GM23338 (cell line): Measurements from ENCODE around the gene APCDD1L. TPM values are rescaled to one million over a fixed set of nuclear protein-coding genes. Genes with fewer than 3 reads are reported as not detected.

ENCODE experiments used
- ATAC-seq: fragments of 200-7000 bp; cut with Tn5 transposase; 3 replicates; pipeline ENCODE4 v1.9.1; 2020
- DNase-seq: peaks from one replicate; pipeline ENCODE4 v3.0.0-alpha.2; 2015; ENCODE audit warnings: low spot score
- H2AFZ ChIP-seq: fragments of 200-600 bp; sonication (generic); 2 replicates; pipeline ENCODE4 v1.8.0; 2016; ENCODE audit warnings: antibody characterized with exemption, mild to moderate bottlenecking, moderate library complexity
- H3F3A ChIP-seq: fragments of 200-600 bp; sonication (generic); replicated peaks from 2 replicates; pipeline ENCODE4 v1.8.0; 2017; ENCODE audit warnings: antibody characterized with exemption, mixed run types, low read depth
- H3K27ac ChIP-seq: fragments of 200-600 bp; sonication (generic); 2 replicates; pipeline ENCODE4 v1.6.1; 2016; ENCODE audit warnings: low read depth
- H3K27me3 ChIP-seq: fragments of 200-600 bp; sonication (generic); 2 replicates; pipeline ENCODE4 v1.8.0; 2016; ENCODE audit warnings: mild to moderate bottlenecking, mixed run types, moderate library complexity; ENCODE audit not compliant: insufficient read depth
- H3K36me3 ChIP-seq: fragments of 200-600 bp; sonication (generic); 2 replicates; pipeline ENCODE4 v1.8.0; 2016; ENCODE audit warnings: mild to moderate bottlenecking; ENCODE audit not compliant: insufficient read depth
- H3K4me1 ChIP-seq: fragments of 200-600 bp; sonication (generic); 2 replicates; pipeline ENCODE4 v1.8.0; 2016; ENCODE audit warnings: mild to moderate bottlenecking, moderate library complexity; ENCODE audit not compliant: insufficient read depth
- H3K4me2 ChIP-seq: fragments of 200-600 bp; sonication (generic); 2 replicates; pipeline ENCODE4 v1.7.1; 2017; ENCODE audit warnings: mixed run types
- H3K4me3 ChIP-seq: fragments of 200-600 bp; sonication (generic); 2 replicates; pipeline ENCODE4 v1.6.1; 2016; ENCODE audit warnings: mixed run types
- H3K79me2 ChIP-seq: fragments of 200-600 bp; sonication (generic); replicated peaks from 2 replicates; pipeline ENCODE4 v1.8.0; 2017; ENCODE audit warnings: mild to moderate bottlenecking; ENCODE audit not compliant: insufficient read depth
- H3K9me2 ChIP-seq: fragments of 200-600 bp; sonication (generic); 2 replicates; pipeline ENCODE4 v1.8.0; 2017; ENCODE audit not compliant: insufficient read depth
- H4K20me1 ChIP-seq: fragments of 200-600 bp; sonication (generic); replicated peaks from 2 replicates; pipeline ENCODE4 v1.8.0; 2017; ENCODE audit warnings: mild to moderate bottlenecking; ENCODE audit not compliant: insufficient read depth
- H3K27ac Mint-ChIP-seq: 2 replicates; pipeline ENCODE4 v1.8.0; 2020; ENCODE audit warnings: inconsistent platforms, mild to moderate bottlenecking, moderate library complexity, mixed read lengths
- H3K27me3 Mint-ChIP-seq: 3 replicates; pipeline ENCODE4 v1.8.0; 2022; ENCODE audit warnings: low read depth, mild to moderate bottlenecking, moderate library complexity, mixed read lengths, inconsistent platforms; ENCODE audit not compliant: insufficient read depth, poor library complexity
- H3K36me3 Mint-ChIP-seq: 3 replicates; pipeline ENCODE4 v1.8.0; 2021; ENCODE audit warnings: low read depth, mild to moderate bottlenecking, inconsistent platforms, moderate library complexity, mixed read lengths
- H3K4me1 Mint-ChIP-seq: 3 replicates; pipeline ENCODE4 v1.8.0; 2020; ENCODE audit warnings: mild to moderate bottlenecking, inconsistent platforms, mixed read lengths
- H3K4me3 Mint-ChIP-seq: 3 replicates; pipeline ENCODE4 v1.8.0; 2021; ENCODE audit warnings: moderate library complexity, mild to moderate bottlenecking, inconsistent platforms, mixed read lengths
- H3K9me3 Mint-ChIP-seq: 3 replicates; pipeline ENCODE4 v1.8.0; 2020; ENCODE audit warnings: moderate library complexity, mild to moderate bottlenecking, inconsistent platforms, mixed read lengths
- CREB1 ChIP-seq: fragments of 250-450 bp; sonication (Bioruptor Pico); IDR thresholded peaks from 2 replicates; pipeline ENCODE4 v1.5.0; 2020; ENCODE audit warnings: low read depth, mild to moderate bottlenecking, moderate library complexity
- EZH2 ChIP-seq: fragments of 200-600 bp; sonication (generic); IDR thresholded peaks from one replicate; pipeline ENCODE4 v1.8.0; 2017; ENCODE audit warnings: antibody characterized with exemption, mild to moderate bottlenecking, low read depth; ENCODE audit not compliant: unreplicated experiment
- STAT1 ChIP-seq: IDR thresholded peaks from one replicate; pipeline ENCODE4 v1.6.1; 2016; ENCODE audit warnings: antibody characterized with exemption; ENCODE audit not compliant: unreplicated experiment
- ZNF114 ChIP-seq: fragments of 250-450 bp; sonication (Bioruptor Pico); IDR thresholded peaks from 2 replicates; pipeline ENCODE4 v1.5.0; 2020; ENCODE audit warnings: mild to moderate bottlenecking, moderate library complexity
- polyA plus RNA-seq: library from polyadenylated mRNA; unstranded; fragments of >200 nt; fragmentation: Nextera tagmentation; extraction: Ambion mirVana; gene quantifications from 2 replicates; pipeline ENCODE4 v1.2.1, GENCODE V29; 2016
- total RNA-seq: library from RNA; depleted of rRNA; stranded (reverse); fragments of >200 nt; shearing (Covaris generic); gene quantifications from 2 replicates; pipeline ENCODE4 v1.2.3, GENCODE V29; 2014
- TF ChIP-seq, protein P1 (sequence below): IDR thresholded peaks from one replicate; pipeline ENCODE4 v1.6.1; 2018; ENCODE audit warnings: antibody characterized with exemption; ENCODE audit not compliant: unreplicated experiment

The APCDD1L gene
- total and polyA plus RNA-seq, 2 experiments from 2014 or later: 1.8 to 4.6 TPM

- H3K27me3 ChIP-seq: no peaks in the 10 kb centered on the region
- Mint-ChIP-seq H3K4me1 (peaks cover 16% of the 10 kb centered on the region), H3K27ac (no peak overlapping the region; the same call in 1 of the 2 replicates), H3K9me3 (peaks cover 45% of the 10 kb centered on the region), H3K36me3 (peaks cover 32% of the 10 kb centered on the region; the same call in 2 of the 3 replicates), H3K4me3 (no peak overlapping the region), H3K27me3 (peaks cover 3% of the 10 kb centered on the region)
- no peaks in the 10 kb centered on the region for H3F3A ChIP-seq
- no peak overlapping the region for H3K27ac ChIP-seq
- no peak for ATAC-seq
- H2AFZ ChIP-seq: peak overlapping the region; percentile 69
- no peak for DNase-seq
- no peaks in the 10 kb centered on the region for H4K20me1 ChIP-seq
- no peaks in the 10 kb centered on the region for H3K79me2 ChIP-seq
- H3K4me1 ChIP-seq: peaks cover 17% of the 10 kb centered on the region
- H3K9me2 ChIP-seq: no peaks in the 10 kb centered on the region; the same call in 1 of the 2 replicates
- peak overlapping the region; percentile 52; the same call in 1 of the 2 replicates for H3K4me2 ChIP-seq
- no peak overlapping the region for H3K4me3 ChIP-seq
- TF ChIP-seq, protein P1, sequence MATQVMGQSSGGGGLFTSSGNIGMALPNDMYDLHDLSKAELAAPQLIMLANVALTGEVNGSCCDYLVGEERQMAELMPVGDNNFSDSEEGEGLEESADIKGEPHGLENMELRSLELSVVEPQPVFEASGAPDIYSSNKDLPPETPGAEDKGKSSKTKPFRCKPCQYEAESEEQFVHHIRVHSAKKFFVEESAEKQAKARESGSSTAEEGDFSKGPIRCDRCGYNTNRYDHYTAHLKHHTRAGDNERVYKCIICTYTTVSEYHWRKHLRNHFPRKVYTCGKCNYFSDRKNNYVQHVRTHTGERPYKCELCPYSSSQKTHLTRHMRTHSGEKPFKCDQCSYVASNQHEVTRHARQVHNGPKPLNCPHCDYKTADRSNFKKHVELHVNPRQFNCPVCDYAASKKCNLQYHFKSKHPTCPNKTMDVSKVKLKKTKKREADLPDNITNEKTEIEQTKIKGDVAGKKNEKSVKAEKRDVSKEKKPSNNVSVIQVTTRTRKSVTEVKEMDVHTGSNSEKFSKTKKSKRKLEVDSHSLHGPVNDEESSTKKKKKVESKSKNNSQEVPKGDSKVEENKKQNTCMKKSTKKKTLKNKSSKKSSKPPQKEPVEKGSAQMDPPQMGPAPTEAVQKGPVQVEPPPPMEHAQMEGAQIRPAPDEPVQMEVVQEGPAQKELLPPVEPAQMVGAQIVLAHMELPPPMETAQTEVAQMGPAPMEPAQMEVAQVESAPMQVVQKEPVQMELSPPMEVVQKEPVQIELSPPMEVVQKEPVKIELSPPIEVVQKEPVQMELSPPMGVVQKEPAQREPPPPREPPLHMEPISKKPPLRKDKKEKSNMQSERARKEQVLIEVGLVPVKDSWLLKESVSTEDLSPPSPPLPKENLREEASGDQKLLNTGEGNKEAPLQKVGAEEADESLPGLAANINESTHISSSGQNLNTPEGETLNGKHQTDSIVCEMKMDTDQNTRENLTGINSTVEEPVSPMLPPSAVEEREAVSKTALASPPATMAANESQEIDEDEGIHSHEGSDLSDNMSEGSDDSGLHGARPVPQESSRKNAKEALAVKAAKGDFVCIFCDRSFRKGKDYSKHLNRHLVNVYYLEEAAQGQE: no peak
- TF ChIP-seq STAT1 (no peak), EZH2 (no peak)
- H3K36me3 ChIP-seq: no peaks in the 10 kb centered on the region
Observed at GRCh38 chr20:58523971-58524315, 8.7 kb upstream of the APCDD1L start.

- no peaks in the 10 kb centered on the region for H3K36me3 ChIP-seq
- no peaks in the 10 kb centered on the region for H4K20me1 ChIP-seq
- DNase-seq: no peak
- H3K9me2 ChIP-seq: no peaks in the 10 kb centered on the region; the same call in 1 of the 2 replicates
- Mint-ChIP-seq H3K27me3 (peaks cover 3% of the 10 kb centered on the region), H3K36me3 (peaks cover 32% of the 10 kb centered on the region; the same call in 2 of the 3 replicates), H3K4me3 (no peak overlapping the region), H3K4me1 (peaks cover 16% of the 10 kb centered on the region), H3K9me3 (peaks cover 41% of the 10 kb centered on the region), H3K27ac (no peak overlapping the region; the same call in 1 of the 2 replicates)
- peaks cover 17% of the 10 kb centered on the region for H3K4me1 ChIP-seq
- no peak overlapping the region for H3K27ac ChIP-seq
- H3F3A ChIP-seq: no peaks in the 10 kb centered on the region
- no peak overlapping the region for H3K4me3 ChIP-seq
- no peak for ATAC-seq
- no peaks in the 10 kb centered on the region for H3K27me3 ChIP-seq
- H3K79me2 ChIP-seq: no peaks in the 10 kb centered on the region
- H2AFZ ChIP-seq: peak overlapping the region; percentile 69
- H3K4me2 ChIP-seq: peak overlapping the region; percentile 52; the same call in 1 of the 2 replicates
- TF ChIP-seq CREB1 (CRISPR knock-in tag) (no peak), ZNF114 (CRISPR knock-in tag) (no peak), STAT1 (no peak)
Observed at GRCh38 chr20:58523072-58523970, 8.1 kb upstream of the APCDD1L start.
